B cell (primary cell): ENCODE results near the gene ASPG. TPM values are rescaled to one million over a fixed set of nuclear protein-coding genes. Genes with fewer than 3 reads are reported as not detected.

Experiments used
- ATAC-seq: fragments of 200-7000 bp; cut with Tn5 transposase; one replicate; pipeline ENCODE4 v1.10.0; 2021; ENCODE audit warnings: low read depth, mild to moderate bottlenecking, moderate number of reproducible peaks, moderate library complexity
- CTCF ChIA-PET: fragments of 350-600 bp; sonication (Branson Sonifier 250); formaldehyde crosslinking; loops from one replicate; lab custom pipeline; 2021; ENCODE audit warnings: antibody characterized with exemption, inconsistent platforms; lab: Charles Lee
- POLR2A ChIA-PET: fragments of 350-600 bp; sonication (Branson Sonifier 250); formaldehyde crosslinking; loops from one replicate; lab custom pipeline; 2021; ENCODE audit warnings: antibody characterized with exemption; lab: Charles Lee
- DNase-seq: peaks from one replicate; pipeline ENCODE4 v3.0.0; 2013
- H2AFZ ChIP-seq: 2 replicates; pipeline ENCODE4 v1.6.1; 2012; ENCODE audit warnings: mild to moderate bottlenecking, low read depth, low read length; ENCODE audit not compliant: insufficient read depth, poor library complexity, severe bottlenecking
- H3K27ac ChIP-seq, 2 donors: 1 replicate in 1 of 2; 2 replicates in 1 of 2; pipeline ENCODE4 v1.5.1; 2012 to 2013; ENCODE audit warnings: low read length in 2 of 2, mild to moderate bottlenecking in 2 of 2, moderate library complexity in 1 of 2
- H3K27me3 ChIP-seq, 4 experiments: fragments of 200-600 bp in 1 of 4; sonication (generic) in 1 of 4; replicated peaks in 1 of 4; 1 replicate in 2 of 4; 2 replicates in 2 of 4; pipeline versions ENCODE4 v1.6.1 to v1.7.0; 2013 to 2016; ENCODE audit warnings: low read length in 3 of 4, mild to moderate bottlenecking in 2 of 4, mixed read lengths in 1 of 4, moderate library complexity in 1 of 4; ENCODE audit not compliant: insufficient read depth in 4 of 4, control insufficient read depth in 3 of 4; ENCODE audit errors: control extremely low read depth in 1 of 4
- H3K36me3 ChIP-seq, 2 experiments: replicated peaks in 1 of 2; 1 replicate in 1 of 2; 2 replicates in 1 of 2; pipeline versions ENCODE4 v1.6.1 to v1.7.1; 2013; ENCODE audit warnings: low read length in 1 of 2; ENCODE audit not compliant: insufficient read depth in 2 of 2, control insufficient read depth in 1 of 2; ENCODE audit errors: control extremely low read depth in 1 of 2, extremely low read depth in 1 of 2
- H3K4me1 ChIP-seq, 2 donors: fragments of 200-600 bp in 1 of 2; sonication (generic) in 1 of 2; 1 replicate in 1 of 2; 2 replicates in 1 of 2; pipeline versions ENCODE4 v1.5.1 to v1.6.1; 2013 to 2017; ENCODE audit warnings: low read length in 2 of 2; ENCODE audit not compliant: control insufficient read depth in 2 of 2, insufficient read depth in 2 of 2
- H3K4me2 ChIP-seq: replicated peaks from 2 replicates; pipeline ENCODE3; 2012; ENCODE audit warnings: mild to moderate bottlenecking, low read depth, low read length; ENCODE audit not compliant: poor library complexity, severe bottlenecking
- H3K4me3 ChIP-seq, 5 experiments: fragments of 200-600 bp in 1 of 5; sonication (generic) in 1 of 5; 1 replicate in 3 of 5; 2 replicates in 2 of 5; pipeline versions ENCODE4 v1.5.1 to v1.7.0; 2011 to 2016; ENCODE audit warnings: low read length in 4 of 5, mild to moderate bottlenecking in 4 of 5, low read depth in 2 of 5, control low read depth in 1 of 5, moderate library complexity in 1 of 5; ENCODE audit not compliant: insufficient read depth in 1 of 5; ENCODE audit errors: control extremely low read depth in 1 of 5, extremely low read depth in 1 of 5
- H3K79me2 ChIP-seq: fragments of 200-600 bp; sonication (generic); one replicate; pipeline ENCODE4 v1.6.0; 2016; ENCODE audit warnings: low read length; ENCODE audit not compliant: control insufficient read depth, insufficient read depth
- H3K9ac ChIP-seq: fragments of 200-600 bp; sonication (generic); 2 replicates; pipeline ENCODE4 v1.6.1; 2017; ENCODE audit warnings: mild to moderate bottlenecking, low read length, moderate library complexity
- H3K9me3 ChIP-seq, 3 donors: one replicate each; pipeline versions ENCODE4 v1.6.1 to v1.7.1; 2013; ENCODE audit warnings: low read length in 2 of 3; ENCODE audit not compliant: control insufficient read depth in 2 of 3, insufficient read depth in 1 of 3; ENCODE audit errors: control extremely low read depth in 1 of 3
- H4K20me1 ChIP-seq: 2 replicates; pipeline ENCODE4 v1.6.0; 2012; ENCODE audit warnings: mild to moderate bottlenecking, low read length; ENCODE audit not compliant: insufficient read depth, control insufficient read depth, poor library complexity, severe bottlenecking
- H3K27ac Mint-ChIP-seq: one replicate; pipeline ENCODE4 v1.8.0; 2021; ENCODE audit warnings: mixed read lengths
- H3K27me3 Mint-ChIP-seq: one replicate; pipeline ENCODE4 v1.8.0; 2021; ENCODE audit warnings: mixed read lengths
- H3K4me1 Mint-ChIP-seq: one replicate; pipeline ENCODE4 v1.8.0; 2021; ENCODE audit warnings: mixed read lengths
- H3K4me3 Mint-ChIP-seq: one replicate; pipeline ENCODE4 v1.8.0; 2021; ENCODE audit warnings: mixed read lengths
- H3K9me3 Mint-ChIP-seq: one replicate; pipeline ENCODE4 v1.8.0; 2022; ENCODE audit warnings: mixed read lengths; ENCODE audit not compliant: insufficient read depth
- EZH2 ChIP-seq: IDR thresholded peaks from 2 replicates; pipeline ENCODE4 v1.6.1; 2012; ENCODE audit warnings: borderline replicate concordance, low read depth, mild to moderate bottlenecking, moderate library complexity, low read length; ENCODE audit not compliant: insufficient read depth, poor library complexity, severe bottlenecking
- whole genome bisulfite sequencing: methylation state at CpG from one replicate; pipeline ENCODE4 v1.1.5; 2013; ENCODE audit warnings: missing lambda C conversion rate; ENCODE audit not compliant: insufficient coverage; 5-methylcytosine and 5-hydroxymethylcytosine counted together
- intact Hi-C: fragments of 100-400 bp; cut with micrococcal nuclease; formaldehyde crosslinking; loops from one replicate; pipeline ENCODE4 v1.10.0; 2022
- polyA plus RNA-seq: library from polyadenylated mRNA; depleted of rRNA; stranded (reverse); fragments of >200 nt; gene quantifications from 2 replicates; pipeline ENCODE4 v1.2.3, GENCODE V29; 2012
- total RNA-seq, 2 donors: library from RNA; stranded (reverse); fragments of 120-200 nt in 1 of 2; gene quantifications; 1 replicate in 1 of 2; 2 replicates in 1 of 2; pipeline versions ENCODE4 v1.2.3 to v1.2.4, GENCODE V29; 2013 to 2022
- TF ChIP-seq, protein P1 (sequence below): fragments of 200-600 bp; IDR thresholded peaks from one replicate; pipeline ENCODE4 v1.8.0; 2022; ENCODE audit warnings: antibody characterized with exemption, mild to moderate bottlenecking

ASPG gene
- total and polyA plus RNA-seq, 2 donors (not counting 1 experiment from before 2014, with no cell fraction given), result not detected

DNA sequence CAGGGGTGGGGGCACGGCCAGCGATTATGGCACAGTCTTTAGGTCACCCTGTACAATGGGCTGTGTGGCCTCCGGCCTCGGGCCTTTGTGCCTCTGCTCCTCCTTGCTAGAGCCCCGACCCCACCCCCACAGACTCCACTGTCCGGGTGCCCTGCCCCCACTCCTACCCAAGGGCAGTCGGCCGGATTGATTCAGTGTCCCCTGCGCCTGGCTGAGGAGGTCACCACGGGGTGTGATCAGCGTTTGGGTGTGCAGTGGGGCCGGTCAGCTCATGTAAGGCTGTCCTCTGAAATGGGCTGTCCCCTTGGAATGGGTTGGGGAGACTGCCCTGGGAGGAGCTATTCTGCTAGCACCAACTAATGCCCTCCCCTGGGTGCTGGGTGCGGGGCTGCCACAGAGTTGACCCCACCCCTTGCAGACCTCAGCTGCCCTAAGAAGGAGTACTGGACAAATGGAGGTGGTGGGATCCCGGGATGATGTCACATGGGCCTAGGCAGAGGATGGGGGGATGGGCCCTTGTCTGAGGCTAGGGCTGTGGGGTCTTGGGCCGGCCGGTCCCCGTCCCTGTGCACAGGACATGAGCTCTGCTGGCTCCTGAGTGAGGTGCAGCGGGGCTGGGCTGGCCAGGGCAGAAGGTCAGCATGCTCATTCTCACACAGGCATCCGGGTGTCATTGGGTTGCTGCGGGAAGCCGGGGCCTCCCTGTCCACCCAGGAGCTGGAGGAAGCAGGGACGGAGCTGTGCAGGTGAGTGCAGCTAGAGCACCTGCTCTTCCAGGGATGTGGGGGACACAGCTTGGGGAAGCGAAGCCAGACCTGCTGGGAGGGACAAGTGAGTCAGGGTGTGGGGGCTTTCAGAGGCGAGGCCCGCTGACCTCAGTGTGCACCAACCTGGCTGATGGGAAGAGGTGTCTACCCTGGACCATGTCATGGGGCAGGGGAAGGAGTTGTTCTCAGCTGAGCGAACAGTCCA lies 23.4 kb downstream of the ASPG start:
- TF ChIP-seq EZH2, result no peak
- TF ChIP-seq, protein P1, sequence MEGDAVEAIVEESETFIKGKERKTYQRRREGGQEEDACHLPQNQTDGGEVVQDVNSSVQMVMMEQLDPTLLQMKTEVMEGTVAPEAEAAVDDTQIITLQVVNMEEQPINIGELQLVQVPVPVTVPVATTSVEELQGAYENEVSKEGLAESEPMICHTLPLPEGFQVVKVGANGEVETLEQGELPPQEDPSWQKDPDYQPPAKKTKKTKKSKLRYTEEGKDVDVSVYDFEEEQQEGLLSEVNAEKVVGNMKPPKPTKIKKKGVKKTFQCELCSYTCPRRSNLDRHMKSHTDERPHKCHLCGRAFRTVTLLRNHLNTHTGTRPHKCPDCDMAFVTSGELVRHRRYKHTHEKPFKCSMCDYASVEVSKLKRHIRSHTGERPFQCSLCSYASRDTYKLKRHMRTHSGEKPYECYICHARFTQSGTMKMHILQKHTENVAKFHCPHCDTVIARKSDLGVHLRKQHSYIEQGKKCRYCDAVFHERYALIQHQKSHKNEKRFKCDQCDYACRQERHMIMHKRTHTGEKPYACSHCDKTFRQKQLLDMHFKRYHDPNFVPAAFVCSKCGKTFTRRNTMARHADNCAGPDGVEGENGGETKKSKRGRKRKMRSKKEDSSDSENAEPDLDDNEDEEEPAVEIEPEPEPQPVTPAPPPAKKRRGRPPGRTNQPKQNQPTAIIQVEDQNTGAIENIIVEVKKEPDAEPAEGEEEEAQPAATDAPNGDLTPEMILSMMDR, result no peak
- peaks cover 3% of the 10 kb centered on the region for H3K27me3 Mint-ChIP-seq
- H3K4me1 Mint-ChIP-seq, result no peaks in the 10 kb centered on the region
- no peaks in the 10 kb centered on the region for H3K9me3 Mint-ChIP-seq
- Histone ChIP-seq H4K20me1 (no peaks in the 10 kb centered on the region), H3K79me2 (no peaks in the 10 kb centered on the region), H3K4me3 (no peak overlapping the region), H3K9ac (no peak overlapping the region), H3K4me1 (no peaks in the 10 kb centered on the region), H3K9me3 (peaks cover 0 to 3% (median 0%) of the 10 kb centered on the region in 3 donors), H3K27me3 (no peaks in the 10 kb centered on the region), H3K27ac (no peak overlapping the region), H3K36me3 (no peaks in the 10 kb centered on the region), H3K4me2 (no peak overlapping the region), H2AFZ (no peak overlapping the region)
- no peak overlapping the region for H3K4me3 Mint-ChIP-seq
- intact Hi-C loops, result no loop called here
- 66% methylated on average over 16 of the region's 26 CpGs for WGBS
- ATAC-seq (no peak), DNase-seq (no peak)
- H3K27ac Mint-ChIP-seq, result no peak overlapping the region
- CTCF ChIA-PET, result no interaction called here
- POLR2A ChIA-PET, result no interaction called here
